ENCODE data around the gene ZNF584.

DNA sequence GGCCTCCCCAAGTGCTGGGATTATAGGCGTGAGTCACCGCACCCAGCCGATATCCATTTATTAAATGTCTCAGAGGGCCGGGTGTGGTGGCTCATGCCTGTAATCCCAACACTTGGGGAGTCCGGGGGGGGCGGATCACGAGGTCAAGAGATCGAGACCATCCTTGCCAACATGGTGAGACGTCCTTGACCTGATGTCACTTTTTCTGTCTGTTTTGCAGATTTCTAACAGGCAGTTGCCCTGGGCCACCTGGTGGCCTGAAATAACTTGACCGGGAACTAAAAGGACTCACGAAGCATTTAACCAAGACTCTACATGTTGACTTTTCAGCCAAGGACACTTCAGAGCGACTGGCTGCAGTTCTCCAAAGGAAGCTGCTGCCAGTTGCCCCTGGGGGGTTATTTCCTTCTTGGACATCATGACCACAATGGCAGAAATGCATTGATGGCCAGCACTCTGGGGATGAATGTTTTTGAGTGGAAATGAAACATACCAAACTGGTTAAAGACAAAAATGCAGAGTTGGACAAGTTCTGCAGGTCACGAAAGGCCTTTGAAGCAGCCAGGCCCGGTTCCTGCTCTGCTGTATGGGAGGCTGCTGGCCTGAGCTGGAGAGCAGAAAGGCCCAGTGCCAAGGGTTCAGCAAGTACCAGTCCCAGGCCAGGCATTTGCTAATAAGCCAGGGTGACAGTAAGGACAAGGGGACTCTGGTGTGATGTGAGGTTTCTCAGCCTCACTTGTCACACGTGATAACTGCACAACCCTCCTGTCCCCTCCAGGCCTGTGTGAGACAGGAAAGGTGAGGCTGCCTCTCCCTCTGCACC lies 35.9 kb upstream of the ZNF584 start:
- TF ChIP-seq, protein P1, sequence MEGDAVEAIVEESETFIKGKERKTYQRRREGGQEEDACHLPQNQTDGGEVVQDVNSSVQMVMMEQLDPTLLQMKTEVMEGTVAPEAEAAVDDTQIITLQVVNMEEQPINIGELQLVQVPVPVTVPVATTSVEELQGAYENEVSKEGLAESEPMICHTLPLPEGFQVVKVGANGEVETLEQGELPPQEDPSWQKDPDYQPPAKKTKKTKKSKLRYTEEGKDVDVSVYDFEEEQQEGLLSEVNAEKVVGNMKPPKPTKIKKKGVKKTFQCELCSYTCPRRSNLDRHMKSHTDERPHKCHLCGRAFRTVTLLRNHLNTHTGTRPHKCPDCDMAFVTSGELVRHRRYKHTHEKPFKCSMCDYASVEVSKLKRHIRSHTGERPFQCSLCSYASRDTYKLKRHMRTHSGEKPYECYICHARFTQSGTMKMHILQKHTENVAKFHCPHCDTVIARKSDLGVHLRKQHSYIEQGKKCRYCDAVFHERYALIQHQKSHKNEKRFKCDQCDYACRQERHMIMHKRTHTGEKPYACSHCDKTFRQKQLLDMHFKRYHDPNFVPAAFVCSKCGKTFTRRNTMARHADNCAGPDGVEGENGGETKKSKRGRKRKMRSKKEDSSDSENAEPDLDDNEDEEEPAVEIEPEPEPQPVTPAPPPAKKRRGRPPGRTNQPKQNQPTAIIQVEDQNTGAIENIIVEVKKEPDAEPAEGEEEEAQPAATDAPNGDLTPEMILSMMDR (IDR thresholded peaks at IDR 0.05): no peak
- TF ChIP-seq POLR2A (IDR thresholded peaks at IDR 0.05): no peak
- TF ChIP-seq POLR2AphosphoS5 (IDR thresholded peaks at IDR 0.05; ENCODE audit: insufficient read depth in 1 of 2, low read depth in 1 of 2): no peak

All from vagina (tissue), 2 donors.